Measurements from ENCODE around the gene MTNR1B. TPM values are rescaled to one million over a fixed set of nuclear protein-coding genes. Genes with fewer than 3 reads are reported as not detected.

Gene MTNR1B
- total and polyA plus RNA-seq, 10 of the 15 experiments (the other 5 are each of a cell fraction or from before 2014, with no cell fraction given), result not detected

- TF ChIP-seq REST (IDR thresholded peaks at IDR 0.05; ENCODE audit: low read depth, low read length), result no peak
- TF ChIP-seq POU2F2 (IDR thresholded peaks at IDR 0.05; ENCODE audit: borderline replicate concordance, low read depth, low read length), result no peak
- TF ChIP-seq E2F4 (IDR thresholded peaks at IDR 0.05; ENCODE audit: low read depth, low read length), result no peak
- no peak for TF ChIP-seq SREBF1 (IDR thresholded peaks at IDR 0.05; ENCODE audit: low read length)
- no peak for TF ChIP-seq E4F1 (IDR thresholded peaks at IDR 0.05; ENCODE audit: borderline replicate concordance, partially characterized antibody)
- TF ChIP-seq TCF12 (IDR thresholded peaks at IDR 0.05; ENCODE audit: low read depth, low read length), result no peak
- no peak for TF ChIP-seq WRNIP1 (IDR thresholded peaks at IDR 0.05; ENCODE audit: borderline replicate concordance, low read depth, low read length)
- no peak for TF ChIP-seq ETV6 (conservative IDR thresholded peaks at IDR 0.05 in 1 of 2, IDR thresholded peaks at IDR 0.05 in 1 of 2; ENCODE audit: borderline replicate concordance in 1 of 2, low read depth in 1 of 2)
- no peak for TF ChIP-seq CBX5 (IDR thresholded peaks at IDR 0.05; ENCODE audit: low read depth)
- TF ChIP-seq SKIL (IDR thresholded peaks at IDR 0.05; ENCODE audit: low read depth, poor library complexity, severe bottlenecking), result no peak
Observed at GRCh38 chr11:92975285-92975684, 5.8 kb downstream of the MTNR1B start (continued).
